Measurements from ENCODE around the gene CD28.
"Not testable (repeated sequence)": the region's sequence is repeated elsewhere in the genome, so short reads cannot be mapped to it uniquely, and the experiment has no call there.

Gene CD28

GRCh38 chr2:203690441-203691047, 15.9 kb upstream of the CD28 start:
- TF ChIP-seq, protein P1, sequence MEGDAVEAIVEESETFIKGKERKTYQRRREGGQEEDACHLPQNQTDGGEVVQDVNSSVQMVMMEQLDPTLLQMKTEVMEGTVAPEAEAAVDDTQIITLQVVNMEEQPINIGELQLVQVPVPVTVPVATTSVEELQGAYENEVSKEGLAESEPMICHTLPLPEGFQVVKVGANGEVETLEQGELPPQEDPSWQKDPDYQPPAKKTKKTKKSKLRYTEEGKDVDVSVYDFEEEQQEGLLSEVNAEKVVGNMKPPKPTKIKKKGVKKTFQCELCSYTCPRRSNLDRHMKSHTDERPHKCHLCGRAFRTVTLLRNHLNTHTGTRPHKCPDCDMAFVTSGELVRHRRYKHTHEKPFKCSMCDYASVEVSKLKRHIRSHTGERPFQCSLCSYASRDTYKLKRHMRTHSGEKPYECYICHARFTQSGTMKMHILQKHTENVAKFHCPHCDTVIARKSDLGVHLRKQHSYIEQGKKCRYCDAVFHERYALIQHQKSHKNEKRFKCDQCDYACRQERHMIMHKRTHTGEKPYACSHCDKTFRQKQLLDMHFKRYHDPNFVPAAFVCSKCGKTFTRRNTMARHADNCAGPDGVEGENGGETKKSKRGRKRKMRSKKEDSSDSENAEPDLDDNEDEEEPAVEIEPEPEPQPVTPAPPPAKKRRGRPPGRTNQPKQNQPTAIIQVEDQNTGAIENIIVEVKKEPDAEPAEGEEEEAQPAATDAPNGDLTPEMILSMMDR (conservative IDR thresholded peaks at IDR 0.05; ENCODE audit: low read depth, low read length) = no peak
- DNase-seq (ENCODE audit: low read depth) = no peak

GRCh38 chr2:203691149-203691548, 15.3 kb upstream of the CD28 start:
- H3K4me3 ChIP-seq (ENCODE audit: low read length) = no peak overlapping the region
- DNase-seq (ENCODE audit: low read depth) = no peak
- TF ChIP-seq, protein P1 (conservative IDR thresholded peaks at IDR 0.05; ENCODE audit: low read depth, low read length) = no peak

More at GRCh38 chr2:203690441-203691047, 15.9 kb upstream of the CD28 start:
- H3K4me3 ChIP-seq (ENCODE audit: low read length) = no peak overlapping the region

GRCh38 chr2:203692031-203692710, 14.3 kb upstream of the CD28 start:
- DNase-seq (ENCODE audit: low read depth) = no peak
- TF ChIP-seq, protein P1 (conservative IDR thresholded peaks at IDR 0.05; ENCODE audit: low read depth, low read length) = no peak
- no peak overlapping the region for H3K4me3 ChIP-seq (ENCODE audit: low read length)

DNA sequence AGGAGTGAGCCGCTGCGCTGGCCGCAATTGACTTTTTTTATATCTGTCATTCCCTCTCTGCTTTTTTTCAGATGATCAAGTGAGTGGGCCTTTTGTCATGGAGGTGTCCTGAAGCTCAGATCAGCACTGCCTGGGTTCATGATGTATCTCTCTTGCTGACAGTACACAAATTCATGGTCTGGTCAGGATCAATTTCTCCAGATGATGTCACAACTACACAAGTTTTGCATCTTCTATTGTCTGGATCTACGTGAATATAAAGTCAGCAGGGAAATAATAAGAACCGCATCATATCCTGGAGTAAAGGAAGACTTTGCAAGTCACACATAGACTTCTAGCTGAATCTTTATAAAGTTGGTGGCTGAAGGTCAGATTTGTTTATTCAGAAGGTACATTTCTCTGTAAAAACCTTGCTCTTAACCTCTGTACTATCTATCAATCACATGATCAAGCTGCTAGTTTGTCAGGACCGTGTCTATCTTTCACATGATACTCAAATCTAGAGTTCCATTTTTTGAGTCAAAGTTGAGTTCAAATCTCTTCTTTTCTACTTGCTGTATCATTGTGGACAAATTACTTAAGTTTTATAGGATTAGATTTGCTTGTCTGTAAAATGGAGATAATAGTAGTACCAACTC, 13.1 kb upstream of the CD28 start:
- no peak for DNase-seq (ENCODE audit: low read depth)
- no peak overlapping the region for H3K4me3 ChIP-seq (ENCODE audit: low read length)
- TF ChIP-seq, protein P1 (conservative IDR thresholded peaks at IDR 0.05; ENCODE audit: low read depth, low read length) = no peak

DNA sequence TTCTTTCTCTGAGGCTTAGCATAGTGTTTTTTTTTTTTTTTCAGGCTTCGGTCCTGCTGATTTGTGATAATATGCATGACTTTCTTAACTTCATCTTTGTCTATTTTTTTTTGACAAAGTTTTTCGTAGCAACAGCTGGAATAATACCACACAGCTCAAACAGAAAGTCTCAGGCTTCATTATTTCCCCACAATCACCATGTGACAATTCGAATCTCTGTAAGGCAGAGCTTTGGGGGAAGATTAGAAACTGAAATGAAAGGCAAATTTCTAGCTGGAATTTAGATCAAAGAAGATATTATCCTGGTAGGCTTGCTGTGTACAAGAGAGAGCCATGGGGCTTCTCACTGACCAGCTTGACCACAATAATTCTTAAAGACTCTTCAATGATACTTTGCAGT, 12.2 kb upstream of the CD28 start:
- no peak for DNase-seq (ENCODE audit: low read depth)

DNA sequence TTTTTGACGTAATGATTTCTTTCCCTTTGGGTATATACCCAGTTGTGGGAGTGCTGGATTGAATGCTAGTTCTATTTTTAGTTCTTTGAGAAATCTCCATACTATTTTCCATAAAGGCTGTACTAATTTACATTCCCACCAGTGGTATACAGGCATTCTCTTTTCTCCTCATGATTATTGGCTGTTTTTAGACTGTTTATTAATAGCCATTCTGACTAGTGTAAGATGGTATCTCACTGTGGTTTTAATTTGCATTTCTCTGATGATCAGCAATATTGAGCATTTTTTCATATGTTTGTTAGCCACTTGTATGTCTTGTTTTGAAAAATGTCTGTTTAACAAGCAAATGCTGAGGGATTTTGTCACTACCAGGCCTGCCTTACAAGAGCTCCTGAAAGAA, 9.2 kb upstream of the CD28 start:
- no peak for DNase-seq (ENCODE audit: low read depth)
- H3K4me3 ChIP-seq (ENCODE audit: low read length) = no peak overlapping the region
- TF ChIP-seq, protein P1 (conservative IDR thresholded peaks at IDR 0.05; ENCODE audit: low read depth, low read length) = no peak

More for the DNA sequence above, 12.2 kb upstream of the CD28 start:
- TF ChIP-seq, protein P1 (conservative IDR thresholded peaks at IDR 0.05; ENCODE audit: low read depth, low read length) = no peak
- H3K4me3 ChIP-seq (ENCODE audit: low read length) = no peak overlapping the region

- not testable (repeated sequence) for DNase-seq (ENCODE audit: low read depth); H3K4me3 ChIP-seq (ENCODE audit: low read length)
These were observed 8.7 kb upstream of the CD28 start for GRCh38 chr2:203697763-203698162.

GRCh38 chr2:203698410-203698809, 8.0 kb upstream of the CD28 start:
- H3K4me3 ChIP-seq (ENCODE audit: low read length); DNase-seq (ENCODE audit: low read depth): not testable (repeated sequence)

All from retinal pigment epithelial cell (primary cell).